ENCODE data around the gene CHAC1. TPM values are rescaled to one million over a fixed set of nuclear protein-coding genes. Genes with fewer than 3 reads are reported as not detected.

Gene CHAC1
- total RNA-seq, 4 donors from 2014 or later = 0.60 to 6.7 (median 2.5) TPM

DNA sequence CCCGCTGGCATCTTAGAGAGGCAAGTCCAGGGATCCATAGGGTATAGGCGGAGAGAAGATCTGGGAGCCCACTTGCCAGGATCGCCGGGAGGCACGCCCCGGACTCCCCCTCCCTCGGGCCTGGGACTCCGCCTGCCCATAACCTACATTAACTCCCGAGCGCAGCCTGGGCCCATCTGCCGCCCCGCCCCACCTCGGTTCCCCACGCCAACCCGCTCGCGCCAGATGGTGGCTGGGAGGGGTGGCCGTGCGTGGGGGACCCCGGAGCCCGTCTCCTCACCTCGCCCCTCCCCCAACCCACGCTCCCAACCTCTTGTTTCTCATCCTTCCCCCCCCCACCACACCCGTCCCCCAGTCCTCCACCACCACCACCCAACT, 25.8 kb upstream of the CHAC1 start:
- intact Hi-C loops (cut with DNase I; ENCODE audit: low total_unique reads) = loop anchor here (1.0 kb wide), 1 partner anchor 14 kb away; no protein-coding TSS in a partner anchor
- TF ChIP-seq EP300 (IDR thresholded peaks at IDR 0.05; ENCODE audit: low read depth) (no peak), POLR2A (IDR thresholded peaks at IDR 0.05) (no peak)
- H3K36me3 ChIP-seq = no peaks in the 10 kb centered on the region
- DNase-seq = peak; percentile 44
- no peaks in the 10 kb centered on the region for H3K9me3 ChIP-seq
- H3K4me3 ChIP-seq = peak overlapping the region in 3 of 4 donors; percentile 36 to 66 (median 59)
- WGBS, 2 donors (ENCODE audit: low coverage in 1 of 2) = 4 to 35% methylated on average over 4 to 23 of the region's 24 CpGs
- H3K27ac ChIP-seq = peak overlapping the region; percentile 58 to 87 (median 84)
- H3K27me3 ChIP-seq = peaks cover 68% of the 10 kb centered on the region
- peaks cover 42 to 78% (median 73%) of the 10 kb centered on the region in 4 donors for H3K4me1 ChIP-seq
- in situ Hi-C loops (cut with MboI; ENCODE audit: low pct_ligation_motif_present in 1 of 4, low pct_unique_long_range_greater_than_20kb in 1 of 4, low sequenced_read_pairs in 3 of 4) = no loop called here

DNA sequence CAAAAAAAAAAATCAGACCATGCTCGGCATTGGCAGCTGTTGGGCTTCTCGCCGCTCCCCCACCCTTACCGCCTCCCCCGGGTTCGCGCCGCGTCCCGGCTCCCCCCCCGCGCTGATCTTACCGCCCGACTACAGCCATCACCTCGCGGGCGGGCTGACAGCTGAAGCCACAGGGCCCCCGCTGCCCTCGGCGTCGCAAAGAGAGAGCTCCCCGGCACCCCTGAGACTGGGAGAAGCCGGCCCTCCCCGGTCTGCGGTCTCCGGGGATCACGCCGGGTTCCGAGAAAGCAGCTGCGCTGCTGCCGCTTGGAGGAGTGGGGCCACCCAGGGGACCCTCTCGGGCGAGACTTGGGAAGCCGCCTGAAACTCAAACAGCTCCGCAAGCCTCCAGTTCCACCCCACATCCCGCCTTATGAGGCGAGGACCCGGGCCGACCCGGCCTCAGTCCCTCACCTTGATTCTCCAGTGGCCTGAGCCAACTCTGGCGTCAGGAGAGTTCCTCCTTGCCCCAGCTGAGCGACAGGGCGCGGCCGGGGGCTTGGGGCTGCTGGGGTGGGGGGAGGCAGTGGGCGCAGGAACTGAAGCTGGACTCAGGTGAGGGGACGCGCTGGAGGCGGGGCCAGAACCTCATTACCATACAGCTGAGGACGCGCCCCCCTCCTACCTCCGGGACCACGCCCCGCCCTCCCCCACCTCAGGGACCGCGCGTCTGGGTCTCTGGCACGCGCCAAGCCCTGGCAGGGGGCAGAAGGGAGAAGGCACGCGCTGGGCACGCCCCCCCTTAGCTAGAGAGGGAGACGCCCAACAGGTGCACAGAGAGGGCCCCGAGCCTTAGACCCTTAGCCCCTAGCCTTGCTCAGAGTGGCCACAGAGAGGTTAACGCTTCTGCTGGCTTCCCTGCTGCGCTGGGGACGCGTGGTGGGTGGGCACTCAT, 25.1 kb upstream of the CHAC1 start:
- DNase-seq = peak; percentile 67
- Histone ChIP-seq H3K36me3 (no peaks in the 10 kb centered on the region), H3K9me3 (no peaks in the 10 kb centered on the region), H3K4me3 (peak overlapping the region; percentile 36 to 66 (median 50)), H3K27me3 (peaks cover 68% of the 10 kb centered on the region), H3K27ac (peak overlapping the region; percentile 58 to 87 (median 84)), H3K4me1 (peaks cover 42 to 77% (median 66%) of the 10 kb centered on the region in 4 donors)
- 0 to 2% methylated on average over 2 to 37 of the region's 68 CpGs for WGBS, 2 donors (ENCODE audit: low coverage in 1 of 2)
- TF ChIP-seq, protein P1, sequence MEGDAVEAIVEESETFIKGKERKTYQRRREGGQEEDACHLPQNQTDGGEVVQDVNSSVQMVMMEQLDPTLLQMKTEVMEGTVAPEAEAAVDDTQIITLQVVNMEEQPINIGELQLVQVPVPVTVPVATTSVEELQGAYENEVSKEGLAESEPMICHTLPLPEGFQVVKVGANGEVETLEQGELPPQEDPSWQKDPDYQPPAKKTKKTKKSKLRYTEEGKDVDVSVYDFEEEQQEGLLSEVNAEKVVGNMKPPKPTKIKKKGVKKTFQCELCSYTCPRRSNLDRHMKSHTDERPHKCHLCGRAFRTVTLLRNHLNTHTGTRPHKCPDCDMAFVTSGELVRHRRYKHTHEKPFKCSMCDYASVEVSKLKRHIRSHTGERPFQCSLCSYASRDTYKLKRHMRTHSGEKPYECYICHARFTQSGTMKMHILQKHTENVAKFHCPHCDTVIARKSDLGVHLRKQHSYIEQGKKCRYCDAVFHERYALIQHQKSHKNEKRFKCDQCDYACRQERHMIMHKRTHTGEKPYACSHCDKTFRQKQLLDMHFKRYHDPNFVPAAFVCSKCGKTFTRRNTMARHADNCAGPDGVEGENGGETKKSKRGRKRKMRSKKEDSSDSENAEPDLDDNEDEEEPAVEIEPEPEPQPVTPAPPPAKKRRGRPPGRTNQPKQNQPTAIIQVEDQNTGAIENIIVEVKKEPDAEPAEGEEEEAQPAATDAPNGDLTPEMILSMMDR (IDR thresholded peaks at IDR 0.05) = no peak
- TF ChIP-seq POLR2AphosphoS5 (IDR thresholded peaks at IDR 0.05) = peak in 1 of 3 donors; percentile 9
- no peak for TF ChIP-seq POLR2A (IDR thresholded peaks at IDR 0.05)
- TF ChIP-seq EP300 (IDR thresholded peaks at IDR 0.05; ENCODE audit: low read depth) = no peak
- intact Hi-C loops (cut with DNase I; ENCODE audit: low total_unique reads) = loop anchor here (1.0 kb wide), 1 partner anchor 15 kb away; no protein-coding TSS in a partner anchor
- in situ Hi-C loops (cut with MboI; ENCODE audit: low pct_ligation_motif_present in 1 of 4, low pct_unique_long_range_greater_than_20kb in 1 of 4, low sequenced_read_pairs in 3 of 4) = no loop called here

DNA sequence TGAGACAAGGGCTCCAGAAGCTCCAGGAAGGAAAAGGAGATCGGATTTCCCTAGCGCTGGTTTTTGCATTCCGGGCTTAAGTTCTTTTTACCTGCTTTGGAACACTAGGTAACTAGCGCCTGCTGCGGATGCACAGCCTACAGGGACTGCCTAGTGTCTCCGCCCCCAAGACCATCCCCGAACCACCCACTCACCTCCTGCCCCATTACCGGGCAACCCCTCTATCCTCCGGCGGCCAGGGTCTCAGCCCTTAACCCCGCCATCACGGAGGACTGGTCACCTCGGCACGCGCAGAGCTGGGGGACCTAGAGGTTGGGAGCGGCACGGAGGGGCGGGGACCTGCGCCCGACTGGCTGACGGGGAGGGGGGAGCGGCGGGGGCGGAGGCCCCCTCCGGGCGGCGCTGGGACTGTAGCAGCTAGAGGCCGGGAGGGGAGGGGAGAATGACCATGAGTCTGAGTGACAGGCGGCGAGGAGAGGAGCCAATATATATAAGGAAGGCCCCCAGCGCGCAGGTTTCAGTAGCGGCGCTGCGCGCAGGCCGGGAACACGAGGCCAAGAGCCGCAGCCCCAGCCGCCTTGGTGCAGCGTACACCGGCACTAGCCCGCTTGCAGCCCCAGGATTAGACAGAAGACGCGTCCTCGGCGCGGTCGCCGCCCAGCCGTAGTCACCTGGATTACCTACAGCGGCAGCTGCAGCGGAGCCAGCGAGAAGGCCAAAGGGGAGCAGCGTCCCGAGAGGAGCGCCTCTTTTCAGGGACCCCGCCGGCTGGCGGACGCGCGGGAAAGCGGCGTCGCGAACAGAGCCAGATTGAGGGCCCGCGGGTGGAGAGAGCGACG, 24.2 kb upstream of the CHAC1 start, which contains the start of gene DLL4:
Gene DLL4 (plus strand): TSS at position 520 of the 839 bp plus-strand sequence. CDS start 329 bp downstream, outside the sequence.
- 1% methylated on average over 12 to 51 of the region's 71 CpGs for WGBS, 2 donors (ENCODE audit: low coverage in 1 of 2)

More for the DNA sequence above, 24.2 kb upstream of the CHAC1 start, which contains the start of gene DLL4:
- Histone ChIP-seq H3K9me3 (no peaks in the 10 kb centered on the region), H3K4me1 (peaks cover 42 to 80% (median 69%) of the 10 kb centered on the region in 4 donors), H3K27me3 (peaks cover 68% of the 10 kb centered on the region), H3K27ac (peak within 1 kb of the TSS; percentile 78 to 87 (median 84)), H3K4me3 (peak within 1 kb of the TSS; percentile 36 to 66 (median 50)), H3K36me3 (no peaks in the 10 kb centered on the region)
- TF ChIP-seq POLR2A (IDR thresholded peaks at IDR 0.05) (peak; percentile 95), POLR2AphosphoS5 (IDR thresholded peaks at IDR 0.05) (peak; percentile 80 to 95 (median 92)), EP300 (IDR thresholded peaks at IDR 0.05; ENCODE audit: low read depth) (no peak)
- TF ChIP-seq, protein P1 (IDR thresholded peaks at IDR 0.05) = peak in 2 of 5 experiments; percentile 34 to 42
- intact Hi-C loops (cut with DNase I; ENCODE audit: low total_unique reads) (no loop called here), in situ Hi-C loops (cut with MboI; ENCODE audit: low pct_ligation_motif_present in 1 of 4, low pct_unique_long_range_greater_than_20kb in 1 of 4, low sequenced_read_pairs in 3 of 4) (no loop called here)
- peak; percentile 87 for DNase-seq

Data from transverse colon (tissue), 4 donors.